Kidney tubule cell (primary cell): ENCODE results near the gene CNTNAP5.

Experiments
- DNase-seq: peaks from one replicate; pipeline ENCODE4 v3.0.0-alpha.2; 2018; ENCODE audit warnings: low spot score

Gene CNTNAP5

GRCh38 chr2:124063596-124063995 lies 38.5 kb downstream of the CNTNAP5 start:
- no peak for DNase-seq

- no peak for DNase-seq
These were observed 40.5 kb downstream of the CNTNAP5 start for GRCh38 chr2:124065636-124066035.

- DNase-seq, result no peak
These were observed 41.7 kb downstream of the CNTNAP5 start for GRCh38 chr2:124066776-124067175.

GRCh38 chr2:124079045-124079444 lies 54.0 kb downstream of the CNTNAP5 start:
- no peak for DNase-seq

- no peak for DNase-seq
These were observed 55.4 kb downstream of the CNTNAP5 start for GRCh38 chr2:124080281-124081153.

- peak; percentile 29 for DNase-seq
These were observed 56.1 kb downstream of the CNTNAP5 start for GRCh38 chr2:124081154-124081716.

GRCh38 chr2:124088616-124089015 lies 63.5 kb downstream of the CNTNAP5 start:
- no peak for DNase-seq

GRCh38 chr2:124091721-124092120 lies 66.6 kb downstream of the CNTNAP5 start:
- no peak for DNase-seq

- no peak for DNase-seq
These were observed 67.6 kb downstream of the CNTNAP5 start for GRCh38 chr2:124092651-124093050.

- DNase-seq, result no peak
These were observed 79.8 kb downstream of the CNTNAP5 start for GRCh38 chr2:124104914-124105313.

- no peak for DNase-seq
These were observed 87.1 kb downstream of the CNTNAP5 start for GRCh38 chr2:124112206-124112605.

GRCh38 chr2:124112966-124113365 lies 87.9 kb downstream of the CNTNAP5 start:
- peak; percentile 22 for DNase-seq

GRCh38 chr2:124120246-124120645 lies 95.2 kb downstream of the CNTNAP5 start:
- DNase-seq, result no peak

GRCh38 chr2:124121106-124121505 lies 96.0 kb downstream of the CNTNAP5 start:
- DNase-seq, result no peak

GRCh38 chr2:124121760-124122275 lies 96.7 kb downstream of the CNTNAP5 start:
- no peak for DNase-seq

- DNase-seq, result no peak
These were observed 97.3 kb downstream of the CNTNAP5 start for GRCh38 chr2:124122340-124122739.

GRCh38 chr2:124131276-124131675 lies 106.2 kb downstream of the CNTNAP5 start:
- no peak for DNase-seq

- DNase-seq, result no peak
These were observed 111.0 kb downstream of the CNTNAP5 start for GRCh38 chr2:124136110-124136509.

GRCh38 chr2:124138076-124138475 lies 113.0 kb downstream of the CNTNAP5 start:
- no peak for DNase-seq

- DNase-seq, result no peak
These were observed 120.9 kb downstream of the CNTNAP5 start for GRCh38 chr2:124145982-124146381.

- no peak for DNase-seq
These were observed 122.5 kb downstream of the CNTNAP5 start for GRCh38 chr2:124147552-124147951.

- DNase-seq, result no peak
These were observed 124.5 kb downstream of the CNTNAP5 start for GRCh38 chr2:124149571-124149970.

- no peak for DNase-seq
These were observed 126.6 kb downstream of the CNTNAP5 start for GRCh38 chr2:124151691-124152090.
